HEK293T (cell line): ENCODE measurements around the gene SGSM2.

Experiments used
- CTCF ChIA-PET: fragments of 350-600 bp; formaldehyde crosslinking; extraction: SDS; loops from one replicate; lab custom pipeline; 2021; ENCODE audit warnings: antibody characterized with exemption, inconsistent platforms; lab: Yijun Ruan, JAX
- POLR2A ChIA-PET: fragments of 350-600 bp; formaldehyde crosslinking; extraction: SDS; loops from one replicate; lab custom pipeline; 2020; ENCODE audit warnings: antibody characterized with exemption, inconsistent platforms; lab: Yijun Ruan, JAX
- DNase-seq: peaks from one replicate; pipeline ENCODE4 v3.0.0; 2012; ENCODE audit warnings: mixed read lengths; ENCODE audit errors: extremely low spot score
- ARNT ChIP-seq: fragments of 450-650 bp; IDR thresholded peaks from 2 replicates; pipeline ENCODE4 v1.6.1; 2017; ENCODE audit warnings: mild to moderate bottlenecking
- BHLHE40 ChIP-seq: fragments of 450-650 bp; IDR thresholded peaks from 2 replicates; pipeline ENCODE4 v1.6.1; 2016; ENCODE audit warnings: mild to moderate bottlenecking, moderate library complexity, borderline replicate concordance
- CTBP1 ChIP-seq: fragments of 450-650 bp; IDR thresholded peaks from 2 replicates; pipeline ENCODE4 v1.6.1; 2016; ENCODE audit warnings: borderline replicate concordance
- ELF4 ChIP-seq: fragments of 450-650 bp; IDR thresholded peaks from 2 replicates; pipeline ENCODE4 v1.6.1; 2017; ENCODE audit warnings: antibody characterized with exemption
- FOXA1 ChIP-seq: fragments of 450-650 bp; IDR thresholded peaks from 2 replicates; pipeline ENCODE4 v1.6.1; 2016; ENCODE audit warnings: mild to moderate bottlenecking
- FOXK2 ChIP-seq: fragments of 450-650 bp; IDR thresholded peaks from 2 replicates; pipeline ENCODE4 v1.6.1; 2016; ENCODE audit warnings: mild to moderate bottlenecking
- FOXM1 ChIP-seq: fragments of 450-650 bp; IDR thresholded peaks from 2 replicates; pipeline ENCODE4 v1.6.1; 2017; ENCODE audit warnings: mild to moderate bottlenecking, borderline replicate concordance
- HDGF ChIP-seq: fragments of 450-650 bp; IDR thresholded peaks from 2 replicates; pipeline ENCODE4 v1.6.1; 2017; ENCODE audit warnings: antibody characterized with exemption, borderline replicate concordance
- L3MBTL2 ChIP-seq: fragments of 450-650 bp; conservative IDR thresholded peaks from 2 replicates; pipeline ENCODE4 v1.6.1; 2016; ENCODE audit warnings: mild to moderate bottlenecking
- LEF1 ChIP-seq: fragments of 450-650 bp; IDR thresholded peaks from 2 replicates; pipeline ENCODE4 v1.6.1; 2017; ENCODE audit warnings: mild to moderate bottlenecking, borderline replicate concordance
- NFRKB ChIP-seq: fragments of 450-650 bp; IDR thresholded peaks from 2 replicates; pipeline ENCODE4 v1.6.1; 2016; ENCODE audit warnings: mild to moderate bottlenecking, moderate library complexity
- SP1 ChIP-seq: fragments of 450-650 bp; IDR thresholded peaks from 2 replicates; pipeline ENCODE4 v1.6.1; 2017
- SUZ12 ChIP-seq: fragments of 450-650 bp; IDR thresholded peaks from 2 replicates; pipeline ENCODE4 v1.6.1; 2016; ENCODE audit warnings: mild to moderate bottlenecking
- TARDBP ChIP-seq: fragments of 450-650 bp; IDR thresholded peaks from 2 replicates; pipeline ENCODE4 v1.6.1; 2016
- ZNF384 ChIP-seq: fragments of 450-650 bp; IDR thresholded peaks from 2 replicates; pipeline ENCODE4 v1.6.1; 2016
- TF ChIP-seq, protein P1 (sequence below): fragments of 450-650 bp; IDR thresholded peaks from 2 replicates; pipeline ENCODE4 v1.6.1; 2016

SGSM2 gene

GRCh38 chr17:2366747-2367494, 29.6 kb downstream of the SGSM2 start:
- ChIA-PET CTCF (interaction anchor here (0.9 to 1.6 kb wide), 3 partner anchors 14 to 320 kb away, joined by 3 to 6 read pairs (median 4); no protein-coding TSS in a partner anchor), POLR2A (no interaction called here)
- TF ChIP-seq SUZ12 (no peak), TARDBP (no peak), ZNF384 (no peak), L3MBTL2 (no peak), HDGF (no peak), FOXK2 (no peak), SP1 (no peak), CTBP1 (no peak), ELF4 (no peak), ARNT (no peak), BHLHE40 (no peak), FOXA1 (no peak), FOXM1 (no peak), NFRKB (no peak), LEF1 (no peak)
- TF ChIP-seq, protein P1, sequence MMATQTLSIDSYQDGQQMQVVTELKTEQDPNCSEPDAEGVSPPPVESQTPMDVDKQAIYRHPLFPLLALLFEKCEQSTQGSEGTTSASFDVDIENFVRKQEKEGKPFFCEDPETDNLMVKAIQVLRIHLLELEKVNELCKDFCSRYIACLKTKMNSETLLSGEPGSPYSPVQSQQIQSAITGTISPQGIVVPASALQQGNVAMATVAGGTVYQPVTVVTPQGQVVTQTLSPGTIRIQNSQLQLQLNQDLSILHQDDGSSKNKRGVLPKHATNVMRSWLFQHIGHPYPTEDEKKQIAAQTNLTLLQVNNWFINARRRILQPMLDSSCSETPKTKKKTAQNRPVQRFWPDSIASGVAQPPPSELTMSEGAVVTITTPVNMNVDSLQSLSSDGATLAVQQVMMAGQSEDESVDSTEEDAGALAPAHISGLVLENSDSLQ, result no peak
- peak; percentile 60 for DNase-seq

DNA sequence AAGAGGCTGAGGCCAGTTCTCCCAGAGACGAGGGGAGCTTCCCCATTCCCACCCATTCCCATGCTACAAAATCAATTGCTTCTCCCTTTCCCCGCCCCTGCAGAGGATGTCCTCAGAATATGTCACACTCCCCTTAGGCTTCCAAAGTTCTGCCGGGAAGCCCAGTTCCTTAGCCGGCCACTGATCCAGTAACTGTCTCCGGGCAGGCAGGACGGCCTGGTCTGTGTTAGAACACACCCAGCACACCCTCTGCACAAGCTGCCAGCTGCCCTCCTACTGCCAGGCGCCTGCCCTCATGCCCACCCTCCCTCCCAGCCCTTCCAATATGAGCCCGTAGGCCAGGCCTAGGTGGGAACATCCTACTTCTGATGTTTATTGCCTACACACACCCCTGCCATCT, 31.1 kb downstream of the SGSM2 start:
- ChIA-PET CTCF (interaction anchor here (2.2 kb wide), 1 partner anchor 15 kb away, joined by 7 read pairs; no protein-coding TSS in a partner anchor), POLR2A (interaction anchor here (1.1 to 1.2 kb wide), 2 partner anchors 14 to 32 kb away, joined by 3 to 4 read pairs; partner anchors contain the start of gene TSR1)
- no peak for DNase-seq
- no peak for TF ChIP-seq FOXM1
- TF ChIP-seq TARDBP, result no peak
- TF ChIP-seq FOXK2, result no peak
- TF ChIP-seq ZNF384, result no peak
- TF ChIP-seq, protein P1, result no peak
- no peak for TF ChIP-seq NFRKB
- TF ChIP-seq ELF4, result no peak
- no peak for TF ChIP-seq BHLHE40
- no peak for TF ChIP-seq SUZ12
- no peak for TF ChIP-seq SP1
- no peak for TF ChIP-seq CTBP1
- no peak for TF ChIP-seq FOXA1
- no peak for TF ChIP-seq L3MBTL2
- no peak for TF ChIP-seq LEF1
- no peak for TF ChIP-seq ARNT

- no peak for TF ChIP-seq TARDBP
- TF ChIP-seq SUZ12, result no peak
- TF ChIP-seq FOXM1, result no peak
- TF ChIP-seq SP1, result no peak
- no peak for TF ChIP-seq L3MBTL2
- TF ChIP-seq ARNT, result no peak
- no peak for TF ChIP-seq ELF4
- no peak for TF ChIP-seq ZNF384
- TF ChIP-seq HDGF, result no peak
- no peak for TF ChIP-seq FOXA1
- TF ChIP-seq BHLHE40, result no peak
- no peak for TF ChIP-seq NFRKB
- DNase-seq, result no peak
- ChIA-PET POLR2A (no interaction called here), CTCF (interaction anchor here (2.2 to 2.4 kb wide), 2 partner anchors 13 to 16 kb away, joined by 7 to 12 read pairs; no protein-coding TSS in a partner anchor)
Measured at GRCh38 chr17:2369039-2369438, 31.7 kb downstream of the SGSM2 start.

DNA sequence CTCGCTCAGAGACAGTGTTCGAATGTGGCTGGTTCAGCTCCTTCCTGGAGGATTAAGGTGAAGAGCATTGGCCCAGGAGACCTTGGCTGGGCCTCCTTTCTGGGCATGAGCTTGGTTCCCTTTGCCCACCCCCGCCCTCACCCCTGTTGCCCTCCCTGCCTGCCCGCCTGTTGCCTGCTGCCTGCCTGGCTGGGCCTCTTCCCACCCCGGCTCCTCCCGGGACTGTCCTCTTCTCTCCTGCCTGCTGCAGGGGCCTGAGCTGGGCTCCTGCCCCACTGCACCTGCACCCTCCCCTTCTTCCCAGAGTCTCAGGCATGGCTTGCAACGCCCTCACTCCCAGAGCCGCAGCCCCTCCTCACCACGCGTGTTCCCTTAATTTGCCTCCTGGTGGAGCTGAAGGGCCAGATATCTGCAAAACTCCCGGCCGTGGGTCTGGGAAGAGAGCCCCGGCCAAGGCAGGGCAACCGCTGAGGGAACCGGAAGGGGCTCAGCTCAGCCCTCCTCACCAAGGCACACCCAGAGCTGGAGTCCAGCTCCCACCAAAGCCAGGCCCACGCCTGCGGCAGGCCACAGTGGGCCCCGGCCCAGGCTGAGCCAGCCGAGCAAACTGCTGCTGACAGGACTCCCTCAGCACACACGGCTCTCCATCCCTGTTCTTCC, 32.4 kb downstream of the SGSM2 start:
- ChIA-PET POLR2A (no interaction called here), CTCF (interaction anchor here (0.7 to 2.4 kb wide), 3 partner anchors 12 to 47 kb away, joined by 3 to 12 read pairs (median 7); no protein-coding TSS in a partner anchor)
- peak; percentile 25 for DNase-seq
- TF ChIP-seq CTBP1, result no peak
- TF ChIP-seq, protein P1, result no peak
- TF ChIP-seq TARDBP, result no peak
- TF ChIP-seq BHLHE40, result no peak
- TF ChIP-seq LEF1, result no peak
- TF ChIP-seq FOXA1, result no peak
- TF ChIP-seq SUZ12, result no peak
- TF ChIP-seq ARNT, result no peak
- TF ChIP-seq NFRKB, result no peak
- TF ChIP-seq L3MBTL2, result no peak
- TF ChIP-seq ZNF384, result no peak

GRCh38 chr17:2370211-2370589, 32.9 kb downstream of the SGSM2 start:
- ChIA-PET CTCF (interaction anchor here (0.7 to 2.4 kb wide), 3 partner anchors 12 to 46 kb away, joined by 3 to 12 read pairs (median 7); no protein-coding TSS in a partner anchor), POLR2A (no interaction called here)
- no peak for DNase-seq
- TF ChIP-seq NFRKB, result no peak
- TF ChIP-seq CTBP1, result no peak
- no peak for TF ChIP-seq SUZ12
- TF ChIP-seq L3MBTL2, result no peak
- no peak for TF ChIP-seq ELF4
- TF ChIP-seq HDGF, result no peak
- no peak for TF ChIP-seq BHLHE40
- no peak for TF ChIP-seq FOXK2
- TF ChIP-seq SP1, result no peak
- TF ChIP-seq, protein P1, result no peak
- TF ChIP-seq ZNF384, result no peak
